Fibroblast of peridontal ligament (primary cell): ENCODE measurements around the gene TBCD.
A peak's percentile ranks its signal among the peaks of the same experiment; 100 is the strongest.

Experiments used
- DNase-seq: peaks from one replicate; pipeline ENCODE4 v3.0.0-alpha.2; 2010; ENCODE audit errors: extremely low read depth

The TBCD gene

GRCh38 chr17:82790391-82790790 is 38.5 kb downstream of the TBCD start:
- no peak for DNase-seq

DNA sequence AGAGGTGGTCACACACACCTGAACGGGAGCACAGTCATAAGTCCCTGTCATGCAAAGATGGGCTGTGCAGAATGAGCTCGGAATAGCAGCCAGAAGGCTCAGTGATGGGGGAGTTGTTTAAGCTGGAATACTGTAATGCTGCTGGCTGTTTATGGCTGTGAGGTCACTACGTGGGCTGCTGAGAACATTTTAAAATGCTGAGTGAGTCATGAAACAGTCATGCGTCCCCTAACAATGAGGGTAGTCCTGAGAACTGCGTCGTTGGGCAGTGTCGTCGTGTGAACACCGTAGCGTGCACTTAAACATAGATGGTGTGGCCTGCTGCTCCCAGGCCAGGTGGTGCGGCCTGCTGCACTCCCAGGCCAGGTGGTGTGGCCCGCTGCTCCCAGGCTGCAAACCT is 39.7 kb downstream of the TBCD start:
- DNase-seq, result peak; percentile 82

- peak; percentile 29 for DNase-seq
Measured at GRCh38 chr17:82793974-82794630, 42.2 kb downstream of the TBCD start.

GRCh38 chr17:82794781-82795482 is 43.1 kb downstream of the TBCD start:
- no peak for DNase-seq

DNA sequence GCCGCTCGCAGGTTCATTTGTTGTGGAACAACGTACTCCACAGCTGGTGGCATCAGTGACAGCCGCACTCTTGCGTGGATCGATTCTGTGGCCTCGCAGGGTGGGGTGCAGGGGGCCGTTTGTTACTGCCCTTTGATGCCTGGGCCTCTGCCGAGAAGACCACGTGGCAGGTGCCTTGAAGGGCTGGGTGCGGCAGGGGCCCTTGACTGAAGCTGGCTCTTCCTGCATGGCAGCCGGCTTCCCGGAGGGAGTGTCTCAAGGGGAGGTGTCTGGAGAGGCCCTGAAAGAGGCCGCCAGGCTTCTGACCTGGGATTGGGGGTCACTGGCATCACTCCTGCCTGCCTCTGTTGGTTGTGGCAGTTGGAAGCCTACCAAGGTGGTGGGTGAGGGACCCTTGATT is 43.8 kb downstream of the TBCD start:
- DNase-seq, result no peak

- no peak for DNase-seq
Measured at GRCh38 chr17:82797061-82797460, 45.2 kb downstream of the TBCD start.

DNA sequence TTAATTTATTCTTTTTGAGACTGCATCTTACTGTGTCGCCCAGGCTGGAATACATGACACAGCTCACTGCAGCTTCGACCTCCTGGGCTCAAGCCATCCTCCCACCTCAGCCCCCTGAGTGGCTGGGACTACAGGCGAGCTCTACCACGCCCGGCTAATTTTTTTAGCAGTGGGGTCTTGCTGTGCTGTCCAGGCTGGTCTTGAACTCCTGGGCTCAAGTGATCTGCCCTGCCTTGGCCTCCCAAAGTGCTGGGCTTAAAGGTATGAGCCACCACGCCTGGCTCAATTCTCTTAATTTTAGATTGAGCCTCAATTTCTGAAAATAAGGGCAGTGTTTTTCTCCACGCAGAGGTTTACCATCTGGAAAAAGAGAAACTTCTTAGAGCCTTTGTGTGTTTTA is 46.9 kb downstream of the TBCD start:
- no peak for DNase-seq

- no peak for DNase-seq
Measured at GRCh38 chr17:82799591-82799990, 47.7 kb downstream of the TBCD start.

DNA sequence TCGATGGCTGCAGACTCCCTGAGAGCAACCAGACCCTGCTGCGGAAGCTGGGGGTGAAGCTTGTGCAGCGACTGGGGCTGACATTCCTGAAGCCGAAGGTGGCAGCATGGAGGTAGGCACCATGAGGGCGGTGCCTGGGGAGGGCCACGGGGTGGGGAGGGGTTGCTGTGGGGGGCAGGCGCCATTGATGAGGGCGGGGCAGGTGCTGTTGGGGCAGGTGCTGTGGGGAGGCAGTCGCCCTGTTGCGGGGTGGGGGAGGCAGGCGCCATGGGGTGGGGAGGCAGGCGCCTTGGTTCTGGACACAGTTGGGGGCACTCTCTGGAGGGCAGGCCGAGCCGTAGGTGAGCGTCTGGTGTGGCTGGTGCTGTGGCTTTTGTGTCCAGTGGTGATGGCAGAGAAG is 49.0 kb downstream of the TBCD start:
- DNase-seq, result no peak

- no peak for DNase-seq
Measured at GRCh38 chr17:82801377-82801970, 49.6 kb downstream of the TBCD start.

GRCh38 chr17:82802075-82802780 is 50.4 kb downstream of the TBCD start:
- peak; percentile 18 for DNase-seq

DNA sequence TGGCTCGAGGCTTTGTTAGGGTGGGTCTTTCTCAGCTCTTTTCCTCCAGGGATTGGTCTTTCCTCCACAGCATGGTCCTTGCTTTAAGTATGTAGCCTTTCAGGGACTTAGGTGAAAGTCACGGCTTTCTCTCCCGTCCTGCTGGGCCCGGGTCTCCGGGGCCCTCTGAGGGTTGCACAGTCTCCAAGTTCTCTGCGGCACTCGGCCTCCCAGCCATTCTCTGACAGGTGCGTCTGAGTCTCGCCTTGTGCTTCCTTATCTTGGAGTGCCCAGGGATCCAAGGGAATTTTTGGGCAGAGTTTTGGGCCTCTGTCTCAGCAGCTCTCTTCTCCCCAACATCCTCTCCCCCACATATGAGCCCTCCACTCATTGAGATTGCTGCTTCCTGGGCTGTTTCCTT is 51.3 kb downstream of the TBCD start:
- DNase-seq, result no peak

- DNase-seq, result no peak
Measured at GRCh38 chr17:82803606-82804005, 51.7 kb downstream of the TBCD start.

DNA sequence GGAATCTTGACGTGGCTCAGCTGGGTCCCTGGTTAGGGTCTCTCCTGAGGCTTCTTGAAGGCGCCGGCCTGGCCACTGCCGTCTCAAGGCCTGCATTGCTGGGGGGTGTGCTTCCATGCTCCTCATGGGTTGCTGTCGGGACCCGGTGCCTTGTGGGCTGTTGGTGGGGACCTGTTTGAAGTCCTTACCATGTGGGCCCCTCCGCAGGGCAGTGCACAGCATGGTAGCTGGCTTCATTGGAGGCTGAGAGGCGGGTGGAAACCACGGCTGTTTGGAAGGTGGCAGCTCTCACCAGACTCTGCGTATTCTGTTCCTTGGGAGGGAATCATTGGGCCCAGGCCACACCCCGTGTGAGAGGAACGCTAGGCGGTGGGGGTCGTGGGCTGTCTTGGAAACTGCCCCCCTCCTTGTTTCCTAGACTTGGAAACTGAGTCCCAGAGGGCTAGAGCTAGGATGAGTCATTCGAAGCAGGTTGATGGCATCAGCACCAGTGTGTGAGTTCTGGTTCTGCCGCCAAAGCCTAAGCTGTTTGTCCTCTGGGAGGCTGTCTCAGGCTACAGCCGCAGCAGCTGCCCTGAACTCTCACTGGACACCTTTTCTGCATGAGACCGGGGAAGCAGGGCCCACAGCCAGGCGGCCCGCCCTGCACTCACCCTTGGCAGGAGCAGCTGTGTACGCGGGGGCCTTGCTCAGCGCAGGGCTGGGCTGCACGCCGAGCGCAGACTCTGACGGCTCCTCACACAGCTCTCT is 52.8 kb downstream of the TBCD start:
- peak; percentile 8 for DNase-seq

- DNase-seq, result no peak
Measured at GRCh38 chr17:82805254-82805653, 53.4 kb downstream of the TBCD start.

DNA sequence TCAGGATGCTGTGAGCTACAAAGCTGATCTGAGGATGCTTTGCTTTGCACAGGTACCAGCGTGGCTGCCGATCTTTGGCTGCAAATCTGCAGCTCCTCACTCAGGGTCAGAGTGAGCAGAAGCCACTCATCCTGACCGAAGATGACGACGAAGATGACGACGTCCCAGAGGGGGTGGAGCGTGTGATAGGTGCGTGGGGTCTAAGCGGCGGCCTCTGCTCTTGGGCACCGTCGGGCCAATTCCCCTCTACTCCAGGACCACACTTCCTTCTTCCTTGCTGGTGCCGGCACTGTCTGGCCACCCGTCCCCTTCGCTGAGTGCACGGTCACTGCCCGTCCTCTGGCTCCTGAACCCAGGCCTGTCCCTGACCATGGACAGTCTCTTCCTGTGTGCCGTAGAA is 54.0 kb downstream of the TBCD start:
- no peak for DNase-seq

- no peak for DNase-seq
Measured at GRCh38 chr17:82806645-82807044, 54.8 kb downstream of the TBCD start.

- DNase-seq, result no peak
Measured at GRCh38 chr17:82807101-82807500, 55.2 kb downstream of the TBCD start.

DNA sequence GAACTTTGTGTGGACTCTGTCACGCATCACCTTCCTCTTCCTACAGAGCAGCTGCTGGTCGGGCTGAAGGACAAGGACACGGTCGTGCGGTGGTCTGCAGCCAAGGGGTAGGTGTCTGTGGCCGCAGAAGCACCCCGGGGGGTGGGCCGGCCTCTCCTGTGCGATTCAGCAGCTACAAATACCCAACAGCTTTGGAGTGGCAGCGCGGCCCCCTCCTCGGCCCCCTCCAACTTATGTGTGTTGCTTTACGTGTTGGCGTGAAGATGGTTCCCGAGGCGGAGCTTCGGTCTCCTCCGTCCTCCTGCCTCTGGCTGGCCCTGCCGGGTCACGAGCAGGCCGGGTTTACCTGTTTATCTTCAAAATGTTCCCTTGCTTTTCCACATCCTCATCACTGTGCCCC is 55.7 kb downstream of the TBCD start:
- no peak for DNase-seq

GRCh38 chr17:82808006-82808405 is 56.1 kb downstream of the TBCD start:
- no peak for DNase-seq

DNA sequence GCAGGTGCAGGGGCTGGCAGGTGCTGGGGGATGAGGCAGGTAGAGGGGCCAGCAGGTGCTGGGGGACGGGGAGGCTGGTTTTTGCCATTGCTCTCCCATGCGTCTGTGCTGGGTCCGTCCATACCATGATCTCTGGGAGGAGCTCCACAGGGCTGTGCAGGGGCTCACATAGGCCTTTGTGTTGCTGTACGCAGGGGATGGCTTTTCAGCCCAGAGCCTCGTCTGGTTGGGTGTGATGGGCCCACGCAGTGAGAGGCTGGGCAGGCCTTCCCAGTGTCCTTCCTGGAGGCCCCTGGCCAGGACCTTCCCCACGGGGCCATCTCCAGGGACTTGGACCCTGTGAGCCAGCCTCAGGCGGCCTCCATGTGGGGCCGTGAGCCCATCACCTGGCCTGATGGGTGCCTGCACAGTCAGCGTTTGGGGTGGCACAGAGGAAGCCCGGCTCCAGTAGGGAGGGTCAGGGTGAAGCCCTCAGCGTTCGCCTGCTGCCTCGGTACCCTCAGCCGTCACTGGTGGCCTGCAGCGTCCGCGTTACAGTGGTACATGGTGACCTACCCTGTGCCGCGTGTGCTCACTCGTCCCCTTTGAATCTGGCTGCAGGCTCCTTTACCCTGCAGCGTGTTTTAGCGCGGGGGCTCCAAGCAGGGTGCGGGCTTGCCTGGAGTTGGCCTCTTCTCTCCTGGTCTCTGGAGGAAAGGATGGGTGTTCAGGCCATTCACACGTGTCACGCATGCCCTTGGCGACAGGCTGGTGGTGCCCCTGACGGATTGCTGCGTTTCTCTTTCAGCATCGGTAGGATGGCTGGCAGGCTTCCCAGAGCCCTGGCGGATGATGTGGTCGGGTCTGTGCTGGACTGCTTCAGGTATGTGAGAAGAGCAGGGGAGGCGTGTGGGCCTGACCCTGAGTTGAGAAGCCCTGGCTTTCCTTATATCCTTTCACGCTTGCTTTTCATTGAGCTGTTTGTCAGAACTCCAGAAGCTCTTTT is 57.3 kb downstream of the TBCD start:
- no peak for DNase-seq
